ENCODE data around the gene GRIP1.

GRCh38 chr12:66403746-66404145, 275.1 kb downstream of the GRIP1 start:
- no peak for TF ChIP-seq CTCF (IDR thresholded peaks at IDR 0.05 in 4 of 5, conservative IDR thresholded peaks at IDR 0.05 in 1 of 5)
- no peak for TF ChIP-seq POLR2A (IDR thresholded peaks at IDR 0.05)
